PC-3 (cell line): ENCODE results near the gene PIK3R5. TPM values are rescaled to one million over a fixed set of nuclear protein-coding genes. Genes with fewer than 3 reads are reported as not detected.

Experiments used
- ATAC-seq: fragments of 200-7000 bp; cut with Tn5 transposase; 2 replicates; pipeline ENCODE4 v1.9.1; 2020; ENCODE audit warnings: mild to moderate bottlenecking, moderate library complexity
- BruUV-seq: library from RNA; stranded (reverse); fragments of 400-500 nt; replicated peaks from 2 replicates; lab custom pipeline; 2021; lab: Mats Ljungman, UMichigan
- CTCF ChIA-PET: fragments of 300-600 bp; sonication (Branson Sonifier 250); formaldehyde crosslinking; loops from one replicate; lab custom pipeline; 2022; ENCODE audit warnings: antibody characterized with exemption; lab: Charles Lee
- POLR2A ChIA-PET: fragments of 300-600 bp; sonication (Branson Sonifier 250); formaldehyde crosslinking; loops from one replicate; lab custom pipeline; 2022; ENCODE audit warnings: antibody characterized with exemption; ENCODE audit not compliant: unreplicated experiment; lab: Charles Lee
- DNase-seq: peaks from one replicate; pipeline ENCODE4 v3.0.0-alpha.2; 2015
- H2AFZ ChIP-seq: fragments of 300-600 bp; sonication (generic); 2 replicates; pipeline ENCODE4 v1.6.0; 2016; ENCODE audit warnings: antibody characterized with exemption, low read length
- H3F3A ChIP-seq: fragments of 300-600 bp; sonication (generic); one replicate; pipeline ENCODE4 v1.6.0; 2017; ENCODE audit warnings: antibody characterized with exemption, low read length, control low read depth, mild to moderate bottlenecking; ENCODE audit not compliant: unreplicated experiment
- H3K27ac ChIP-seq: fragments of 300-600 bp; sonication (generic); 2 replicates; pipeline ENCODE4 v1.5.1; 2016; ENCODE audit warnings: mild to moderate bottlenecking, low read length
- H3K27me3 ChIP-seq: fragments of 300-600 bp; sonication (generic); 2 replicates; pipeline ENCODE4 v1.6.1; 2016; ENCODE audit warnings: low read length, mixed read lengths
- H3K36me3 ChIP-seq: fragments of 300-600 bp; sonication (generic); 2 replicates; pipeline ENCODE4 v1.6.1; 2016; ENCODE audit warnings: low read depth, mixed run types, low read length, mixed read lengths
- H3K4me1 ChIP-seq: fragments of 300-600 bp; sonication (generic); 2 replicates; pipeline ENCODE4 v1.5.1; 2016; ENCODE audit warnings: low read length; ENCODE audit not compliant: insufficient read depth
- H3K4me2 ChIP-seq: fragments of 300-600 bp; sonication (generic); 2 replicates; pipeline ENCODE4 v1.6.0; 2016; ENCODE audit warnings: low read length
- H3K4me3 ChIP-seq: fragments of 300-600 bp; sonication (generic); 2 replicates; pipeline ENCODE4 v1.5.1; 2016; ENCODE audit warnings: mild to moderate bottlenecking, low read length, mixed read lengths
- H3K79me2 ChIP-seq: fragments of 300-600 bp; sonication (generic); 2 replicates; pipeline ENCODE4 v1.6.1; 2017; ENCODE audit warnings: low read length, mixed read lengths
- H3K9ac ChIP-seq: fragments of 300-600 bp; sonication (generic); 2 replicates; pipeline ENCODE4 v1.6.0; 2016; ENCODE audit warnings: mild to moderate bottlenecking, low read length
- H3K9me2 ChIP-seq: fragments of 300-600 bp; sonication (generic); replicated peaks from 2 replicates; pipeline ENCODE4 v1.6.1; 2016; ENCODE audit warnings: mixed run types, low read length, mixed read lengths
- H3K9me3 ChIP-seq: fragments of 300-600 bp; sonication (generic); 2 replicates; pipeline ENCODE4 v1.6.1; 2016; ENCODE audit warnings: low read length, mixed read lengths
- H4K20me1 ChIP-seq: fragments of 300-600 bp; sonication (generic); 2 replicates; pipeline ENCODE4 v1.6.1; 2016; ENCODE audit warnings: low read length, mixed read lengths
- CTCF ChIP-seq: fragments of 300-600 bp; sonication (generic); conservative IDR thresholded peaks from 2 replicates; pipeline ENCODE4 v1.5.1; 2017; ENCODE audit warnings: antibody characterized with exemption, low read depth, mild to moderate bottlenecking, low read length
- EZH2 ChIP-seq: fragments of 300-600 bp; sonication (generic); IDR thresholded peaks from one replicate; pipeline ENCODE4 v1.6.1; 2017; ENCODE audit warnings: antibody characterized with exemption, mild to moderate bottlenecking, low read length; ENCODE audit not compliant: unreplicated experiment
- EZH2phosphoT487 ChIP-seq: fragments of 300-600 bp; sonication (generic); IDR thresholded peaks from 2 replicates; pipeline ENCODE4 v1.6.1; 2018; ENCODE audit warnings: mild to moderate bottlenecking, antibody characterized with exemption, low read length, borderline replicate concordance
- intact Hi-C: fragments of 100-400 bp; cut with micrococcal nuclease; formaldehyde crosslinking; loops from 2 replicates; pipeline ENCODE4 v1.9.0; 2023
- total RNA-seq: library from RNA; depleted of rRNA; stranded (reverse); fragments of >200 nt; gene quantifications from 2 replicates; pipeline ENCODE4 v1.2.3, GENCODE V29; 2014

PIK3R5 gene
- total RNA-seq, 1 experiment from 2014 or later, result not detected

- Histone ChIP-seq H3K9me3 (no peaks in the 10 kb centered on the region), H3K9me2 (no peaks in the 10 kb centered on the region), H3K4me1 (no peaks in the 10 kb centered on the region), H3F3A (no peaks in the 10 kb centered on the region), H2AFZ (0 out of 2 replicates have a peak overlapping the region, but pooled peaks have one; percentile 38), H3K9ac (no peak overlapping the region), H3K79me2 (no peaks in the 10 kb centered on the region), H4K20me1 (no peaks in the 10 kb centered on the region), H3K27ac (no peak overlapping the region), H3K36me3 (no peaks in the 10 kb centered on the region), H3K27me3 (no peaks in the 10 kb centered on the region), H3K4me3 (no peak overlapping the region), H3K4me2 (no peak overlapping the region; the same call in 1 of the 2 replicates)
- POLR2A ChIA-PET, result no interaction called here
- BruUV-seq, result no TSS peak
- DNase-seq (peak; percentile 58), ATAC-seq (peak; percentile 92)
- peak; percentile 60 for TF ChIP-seq CTCF
- TF ChIP-seq EZH2phosphoT487, result no peak
- CTCF ChIA-PET, result interaction anchor here (0.6 kb wide), 2 partner anchors 110 to 651 kb away, joined by 3 read pairs; no protein-coding TSS in a partner anchor
- intact Hi-C loops, result no loop called here
These were observed 77.4 kb downstream of the PIK3R5 start for GRCh38 chr17:8887834-8888703.

GRCh38 chr17:8887301-8887700 is 78.2 kb downstream of the PIK3R5 start:
- no peaks in the 10 kb centered on the region for H3K27me3 ChIP-seq
- no peak overlapping the region for H2AFZ ChIP-seq
- intact Hi-C loops, result no loop called here
- no peak for ATAC-seq
- H3K36me3 ChIP-seq, result no peaks in the 10 kb centered on the region
- no TSS peak for BruUV-seq
- no peak overlapping the region for H3K27ac ChIP-seq
- H3K79me2 ChIP-seq, result no peaks in the 10 kb centered on the region
- TF ChIP-seq CTCF, result no peak
- TF ChIP-seq EZH2, result no peak
- H3K9ac ChIP-seq, result no peak overlapping the region
- no peaks in the 10 kb centered on the region for H3K9me2 ChIP-seq
- DNase-seq, result no peak
- CTCF ChIA-PET, result no interaction called here
- H4K20me1 ChIP-seq, result no peaks in the 10 kb centered on the region
- POLR2A ChIA-PET, result no interaction called here
- H3K9me3 ChIP-seq, result no peaks in the 10 kb centered on the region
- no peaks in the 10 kb centered on the region for H3F3A ChIP-seq
- no peak overlapping the region for H3K4me3 ChIP-seq
- H3K4me1 ChIP-seq, result no peaks in the 10 kb centered on the region
- no peak overlapping the region for H3K4me2 ChIP-seq
